ENCODE results near the gene COQ10A.
"Not testable (repeated sequence)": the region's sequence is repeated elsewhere in the genome, so short reads cannot be mapped to it uniquely, and the experiment has no call there.

The COQ10A gene

DNA sequence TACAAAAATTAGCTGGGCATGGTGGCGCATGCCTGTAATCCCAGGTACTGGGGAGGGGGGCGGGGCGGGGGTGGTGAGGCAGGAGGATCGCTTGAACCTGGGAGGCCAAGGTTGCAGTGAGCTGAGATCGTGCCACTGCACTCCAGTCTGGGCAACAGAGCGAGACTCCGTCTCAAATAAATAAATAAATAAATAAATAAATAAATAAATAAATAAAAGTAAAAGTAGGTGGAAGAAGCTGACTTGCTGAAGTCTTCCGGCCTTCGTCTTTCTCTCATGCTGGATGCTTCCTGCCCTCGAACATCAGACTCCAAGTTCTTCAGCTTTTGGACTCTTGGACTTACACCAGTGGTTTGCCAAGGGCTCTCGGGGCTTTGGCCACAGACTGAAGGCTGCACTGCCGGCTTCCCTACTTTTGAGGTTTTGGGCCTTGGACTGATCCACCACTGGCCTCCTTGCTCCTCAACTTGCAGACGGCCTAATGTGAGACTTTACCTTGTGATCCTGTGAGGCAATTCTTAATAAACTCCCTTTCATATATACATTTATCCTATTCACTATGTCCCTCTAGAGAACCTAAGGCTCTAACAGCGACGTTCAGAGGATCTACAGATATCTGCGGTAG is 562 bp upstream of the COQ10A start:
- DNase-seq; H3K9me3 ChIP-seq (ENCODE audit: control extremely low read depth in 1 of 5, control insufficient read depth in 4 of 5, insufficient read depth in 2 of 5, low read depth in 1 of 5, low read length in 4 of 5); H3K27me3 ChIP-seq (replicated peaks in 2 of 5; ENCODE audit: control insufficient read depth in 4 of 5, insufficient read depth in 5 of 5, low read length in 4 of 5): not testable (repeated sequence)
- Histone ChIP-seq H3K27ac (ENCODE audit: insufficient read depth in 1 of 2, low read depth in 1 of 2, low read length in 2 of 2, poor library complexity in 1 of 2, severe bottlenecking in 2 of 2) (peak overlapping the region; percentile 70 to 85), H3K4me3 (ENCODE audit: control insufficient read depth in 1 of 7, extremely low read depth in 1 of 7, insufficient read depth in 4 of 7, low read depth in 2 of 7, low read length in 6 of 7) (peak overlapping the region; percentile 70 to 92 (median 86)), H3K36me3 (ENCODE audit: control insufficient read depth in 4 of 4, insufficient read depth in 4 of 4, low read length in 3 of 4) (peaks cover 0 to 21% (median 6%) of the 10 kb centered on the region in 4 experiments), H3K4me1 (ENCODE audit: control extremely low read depth in 1 of 4, control insufficient read depth in 4 of 4, insufficient read depth in 4 of 4, low read length in 3 of 4) (peaks cover 0 to 16% (median 15%) of the 10 kb centered on the region in 4 experiments)
- POLR2A ChIA-PET = interaction anchor here (0.6 to 1.9 kb wide), 5 partner anchors 8 to 331 kb away, joined by 3 to 7 read pairs (median 5); partner anchors contain the start of gene ANKRD52
- CTCF ChIA-PET = interaction anchor here (1.0 to 3.0 kb wide), 7 partner anchors 10 to 196 kb away, joined by 3 to 19 read pairs (median 6); no protein-coding TSS in a partner anchor
- WGBS (ENCODE audit: insufficient coverage) = 29% methylated on average over 7 of the region's 16 CpGs

DNA sequence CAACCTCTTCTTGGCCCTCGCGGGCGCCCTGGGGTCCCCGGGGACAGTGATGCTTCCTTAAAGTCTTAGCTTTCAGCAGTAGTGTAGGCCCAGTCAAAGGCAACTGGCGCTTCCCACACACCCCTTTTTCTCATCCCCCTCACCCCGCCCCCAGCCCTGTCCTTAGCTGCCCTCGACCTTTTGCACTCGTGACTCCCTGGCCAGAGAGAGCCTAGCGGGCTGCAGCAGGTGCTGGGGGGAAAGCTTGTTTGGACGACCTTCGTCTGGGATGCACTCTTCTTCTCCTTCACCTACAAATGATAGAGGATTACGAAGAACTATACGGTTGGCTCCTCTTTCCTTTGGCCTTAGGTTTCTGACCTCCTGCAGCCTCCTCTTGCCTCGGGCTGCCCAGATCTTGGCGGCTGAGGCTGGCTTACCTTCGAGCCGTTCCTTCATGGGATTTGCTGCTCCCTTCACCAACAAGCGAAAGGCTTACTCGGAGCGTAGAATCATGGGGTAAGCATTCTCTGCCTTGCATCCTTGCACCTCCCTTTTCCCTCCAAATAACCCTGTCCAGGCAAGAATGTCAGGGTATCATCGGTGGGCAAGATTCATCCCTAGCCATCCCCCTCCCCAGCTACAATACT is 815 bp downstream of the COQ10A start:
- 44% methylated on average over 10 of the region's 21 CpGs for WGBS (ENCODE audit: insufficient coverage)
- H3K27me3 ChIP-seq (replicated peaks in 2 of 5; ENCODE audit: control insufficient read depth in 4 of 5, insufficient read depth in 5 of 5, low read length in 4 of 5) = no peaks in the 10 kb centered on the region
- peak overlapping the region in 1 of 2 experiments; percentile 85 for H3K27ac ChIP-seq (ENCODE audit: insufficient read depth in 1 of 2, low read depth in 1 of 2, low read length in 2 of 2, poor library complexity in 1 of 2, severe bottlenecking in 2 of 2)
- POLR2A ChIA-PET = interaction anchor here (1.3 to 1.9 kb wide), 4 partner anchors 8 to 65 kb away, joined by 3 to 7 read pairs (median 6); partner anchors contain the start of gene ANKRD52
- H3K36me3 ChIP-seq (ENCODE audit: control insufficient read depth in 4 of 4, insufficient read depth in 4 of 4, low read length in 3 of 4) = peaks cover 0 to 28% (median 14%) of the 10 kb centered on the region in 4 experiments
- peak overlapping the region; percentile 70 to 92 (median 86) for H3K4me3 ChIP-seq (ENCODE audit: control insufficient read depth in 1 of 7, extremely low read depth in 1 of 7, insufficient read depth in 4 of 7, low read depth in 2 of 7, low read length in 6 of 7)
- peaks cover 0 to 16% (median 15%) of the 10 kb centered on the region in 4 experiments for H3K4me1 ChIP-seq (ENCODE audit: control extremely low read depth in 1 of 4, control insufficient read depth in 4 of 4, insufficient read depth in 4 of 4, low read length in 3 of 4)
- no peaks in the 10 kb centered on the region for H3K9me3 ChIP-seq (ENCODE audit: control extremely low read depth in 1 of 5, control insufficient read depth in 4 of 5, insufficient read depth in 2 of 5, low read depth in 1 of 5, low read length in 4 of 5)
- CTCF ChIA-PET = interaction anchor here (0.7 to 3.0 kb wide), 11 partner anchors 8 to 194 kb away, joined by 3 to 19 read pairs (median 4); partner anchors contain the start of genes ANKRD52 and RNF41
- DNase-seq = no peak

- H3K9me3 ChIP-seq (ENCODE audit: control extremely low read depth in 1 of 5, control insufficient read depth in 4 of 5, insufficient read depth in 2 of 5, low read depth in 1 of 5, low read length in 4 of 5) = no peaks in the 10 kb centered on the region
These were observed 4.3 kb downstream of the COQ10A start for GRCh38 chr12:56271031-56271430.

DNA sequence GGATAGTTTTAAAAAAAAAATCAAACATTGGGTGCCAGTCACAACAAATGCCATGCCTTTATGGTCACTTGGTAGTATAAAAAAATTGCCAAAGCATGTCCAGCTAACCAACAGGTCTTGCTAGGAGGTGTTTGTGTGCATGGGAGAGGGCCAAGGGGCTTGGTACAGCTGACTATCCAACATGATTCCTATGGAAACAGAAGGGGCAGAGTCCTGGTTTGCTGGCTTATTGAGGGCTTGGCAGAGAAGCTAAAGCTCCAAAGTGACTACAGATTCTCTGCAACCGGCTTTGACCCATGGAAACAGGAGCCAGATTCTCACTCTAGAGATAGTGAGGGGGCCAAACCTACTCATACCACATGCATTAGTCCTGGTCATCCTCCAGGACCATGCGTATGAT is 5.7 kb downstream of the COQ10A start:
- CTCF ChIA-PET = interaction anchor here (1.7 kb wide), 1 partner anchor 67 kb away, joined by 7 read pairs; no protein-coding TSS in a partner anchor

More at GRCh38 chr12:56271031-56271430, 4.3 kb downstream of the COQ10A start:
- CTCF ChIA-PET = interaction anchor here (0.7 to 1.7 kb wide), 9 partner anchors 8 to 200 kb away, joined by 3 to 7 read pairs (median 4); no protein-coding TSS in a partner anchor
- peaks cover 12 to 56% (median 42%) of the 10 kb centered on the region in 4 experiments for H3K36me3 ChIP-seq (ENCODE audit: control insufficient read depth in 4 of 4, insufficient read depth in 4 of 4, low read length in 3 of 4)
- DNase-seq = peak in 2 of 3 donors; percentile 53 to 59
- no peak overlapping the region for H3K27ac ChIP-seq (ENCODE audit: insufficient read depth in 1 of 2, low read depth in 1 of 2, low read length in 2 of 2, poor library complexity in 1 of 2, severe bottlenecking in 2 of 2)
- H3K27me3 ChIP-seq (replicated peaks in 2 of 5; ENCODE audit: control insufficient read depth in 4 of 5, insufficient read depth in 5 of 5, low read length in 4 of 5) = no peaks in the 10 kb centered on the region
- POLR2A ChIA-PET = interaction anchor here (0.7 kb wide), 1 partner anchor 10 kb away, joined by 3 read pairs; no protein-coding TSS in a partner anchor
- 0% methylated on average over 1 of the region's 1 CpG for WGBS (ENCODE audit: insufficient coverage)
- H3K4me1 ChIP-seq (ENCODE audit: control extremely low read depth in 1 of 4, control insufficient read depth in 4 of 4, insufficient read depth in 4 of 4, low read length in 3 of 4) = peaks cover 0 to 16% (median 14%) of the 10 kb centered on the region in 4 experiments
- no peak overlapping the region for H3K4me3 ChIP-seq (ENCODE audit: control insufficient read depth in 1 of 7, extremely low read depth in 1 of 7, insufficient read depth in 4 of 7, low read depth in 2 of 7, low read length in 6 of 7)

GRCh38 chr12:56274299-56274698 is 7.6 kb downstream of the COQ10A start:
- CTCF ChIA-PET = no interaction called here
- POLR2A ChIA-PET = no interaction called here
- H3K27me3 ChIP-seq (replicated peaks in 2 of 5; ENCODE audit: control insufficient read depth in 4 of 5, insufficient read depth in 5 of 5, low read length in 4 of 5) = no peaks in the 10 kb centered on the region
- WGBS (ENCODE audit: insufficient coverage) = no CpG with 5 or more reads among the region's 2 CpGs
- no peaks in the 10 kb centered on the region for H3K4me1 ChIP-seq (ENCODE audit: control extremely low read depth in 1 of 4, control insufficient read depth in 4 of 4, insufficient read depth in 4 of 4, low read length in 3 of 4)
- H3K36me3 ChIP-seq (ENCODE audit: control insufficient read depth in 4 of 4, insufficient read depth in 4 of 4, low read length in 3 of 4) = peaks cover 15 to 72% (median 56%) of the 10 kb centered on the region in 4 experiments
- no peak overlapping the region for H3K27ac ChIP-seq (ENCODE audit: insufficient read depth in 1 of 2, low read depth in 1 of 2, low read length in 2 of 2, poor library complexity in 1 of 2, severe bottlenecking in 2 of 2)
- DNase-seq = no peak
- H3K4me3 ChIP-seq (ENCODE audit: control insufficient read depth in 1 of 7, extremely low read depth in 1 of 7, insufficient read depth in 4 of 7, low read depth in 2 of 7, low read length in 6 of 7) = no peak overlapping the region
- H3K9me3 ChIP-seq (ENCODE audit: control extremely low read depth in 1 of 5, control insufficient read depth in 4 of 5, insufficient read depth in 2 of 5, low read depth in 1 of 5, low read length in 4 of 5) = no peaks in the 10 kb centered on the region

More for the DNA sequence above, 5.7 kb downstream of the COQ10A start:
- H3K4me3 ChIP-seq (ENCODE audit: control insufficient read depth in 1 of 7, extremely low read depth in 1 of 7, insufficient read depth in 4 of 7, low read depth in 2 of 7, low read length in 6 of 7); POLR2A ChIA-PET; H3K27ac ChIP-seq (ENCODE audit: insufficient read depth in 1 of 2, low read depth in 1 of 2, low read length in 2 of 2, poor library complexity in 1 of 2, severe bottlenecking in 2 of 2); DNase-seq; H3K4me1 ChIP-seq (ENCODE audit: control extremely low read depth in 1 of 4, control insufficient read depth in 4 of 4, insufficient read depth in 4 of 4, low read length in 3 of 4); H3K27me3 ChIP-seq (replicated peaks in 2 of 5; ENCODE audit: control insufficient read depth in 4 of 5, insufficient read depth in 5 of 5, low read length in 4 of 5); H3K9me3 ChIP-seq (ENCODE audit: control extremely low read depth in 1 of 5, control insufficient read depth in 4 of 5, insufficient read depth in 2 of 5, low read depth in 1 of 5, low read length in 4 of 5): not testable (repeated sequence)
- no CpG with 5 or more reads among the region's 2 CpGs for WGBS (ENCODE audit: insufficient coverage)
- H3K36me3 ChIP-seq (ENCODE audit: control insufficient read depth in 4 of 4, insufficient read depth in 4 of 4, low read length in 3 of 4) = peaks cover 15 to 64% (median 49%) of the 10 kb centered on the region in 4 experiments

DNA sequence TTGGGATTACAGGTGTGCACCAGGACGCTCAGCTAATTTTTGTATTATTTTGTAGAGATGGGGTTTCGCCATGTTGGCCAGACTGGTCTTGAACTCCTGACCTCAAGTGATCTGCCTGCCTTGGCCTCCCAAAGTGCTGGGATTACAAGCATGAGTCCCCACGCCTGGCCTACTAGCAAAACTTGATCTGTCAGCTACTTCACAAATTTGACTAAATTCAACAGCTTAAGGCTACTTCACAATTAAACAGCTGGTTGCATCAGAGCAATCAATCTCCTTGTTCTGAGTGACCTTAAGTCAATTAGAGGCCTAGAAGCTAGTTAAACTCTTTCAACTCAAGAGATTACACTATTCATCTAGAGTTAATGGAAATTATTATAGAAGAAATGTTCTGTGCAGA is 12.2 kb downstream of the COQ10A start:
- 100% methylated on average over 2 of the region's 3 CpGs for WGBS (ENCODE audit: insufficient coverage)
- H3K4me3 ChIP-seq (ENCODE audit: control insufficient read depth in 1 of 7, extremely low read depth in 1 of 7, insufficient read depth in 4 of 7, low read depth in 2 of 7, low read length in 6 of 7) = no peak overlapping the region
- H3K4me1 ChIP-seq (ENCODE audit: control extremely low read depth in 1 of 4, control insufficient read depth in 4 of 4, insufficient read depth in 4 of 4, low read length in 3 of 4) = no peaks in the 10 kb centered on the region
- H3K27ac ChIP-seq (ENCODE audit: insufficient read depth in 1 of 2, low read depth in 1 of 2, low read length in 2 of 2, poor library complexity in 1 of 2, severe bottlenecking in 2 of 2) = no peak overlapping the region
- POLR2A ChIA-PET = no interaction called here
- H3K9me3 ChIP-seq (ENCODE audit: control extremely low read depth in 1 of 5, control insufficient read depth in 4 of 5, insufficient read depth in 2 of 5, low read depth in 1 of 5, low read length in 4 of 5) = no peaks in the 10 kb centered on the region
- DNase-seq = no peak
- CTCF ChIA-PET = interaction anchor here (0.8 to 2.1 kb wide), 5 partner anchors 8 to 45 kb away, joined by 3 to 8 read pairs (median 3); no protein-coding TSS in a partner anchor
- peaks cover 29 to 77% (median 59%) of the 10 kb centered on the region in 4 experiments for H3K36me3 ChIP-seq (ENCODE audit: control insufficient read depth in 4 of 4, insufficient read depth in 4 of 4, low read length in 3 of 4)
- H3K27me3 ChIP-seq (replicated peaks in 2 of 5; ENCODE audit: control insufficient read depth in 4 of 5, insufficient read depth in 5 of 5, low read length in 4 of 5) = no peaks in the 10 kb centered on the region
